Hepatocyte (in vitro differentiated cells): Measurements from ENCODE around the gene DIS3L. TPM values are rescaled to one million over a fixed set of nuclear protein-coding genes. Genes with fewer than 3 reads are reported as not detected.

ENCODE experiments used
- polyA plus RNA-seq: library from polyadenylated mRNA; unstranded; fragments of >200 nt; fragmentation: Nextera tagmentation; extraction: Ambion mirVana; gene quantifications from 2 replicates; pipeline ENCODE4 v1.2.1, GENCODE V29; 2016
- small RNA-seq: library from RNA; depleted of rRNA; stranded (forward); fragments of <200 nt; gene quantifications from one replicate; pipeline ENCODE3, GENCODE V24; 2014
- total RNA-seq: library from RNA; depleted of rRNA; stranded (reverse); fragments of >200 nt; gene quantifications from 2 replicates; pipeline ENCODE4 v1.2.3, GENCODE V29; 2014

DIS3L gene
- total and polyA plus RNA-seq, 2 experiments from 2014 or later: 18.6 to 34.4 TPM

Small RNA genes within 50 kb of the gene (small RNA-seq; reads per million reads assigned to genes)
- gene RF00019: not detected
- gene SCARNA14: 5.5 reads per million, percentile 93 among the genes with 10 or more reads in this experiment

Other genes with a start within 250 kb of the DIS3L start
- 0.07 and 0.12 TPM in 2 replicates for gene MEGF11, start 39.8 kb upstream of the DIS3L start, total RNA-seq
- 0.25 TPM in 1 of 2 replicates, not detected in the other for gene MEGF11, start 39.8 kb upstream of the DIS3L start, polyA plus RNA-seq
- 5.4 and 6.2 TPM in 2 replicates for gene TIPIN, start 63.1 kb downstream of the DIS3L start, total RNA-seq
- 6.4 and 7.2 TPM in 2 replicates for gene TIPIN, start 63.1 kb downstream of the DIS3L start, polyA plus RNA-seq
- gene MAP2K1, start 93.3 kb downstream of the DIS3L start, total RNA-seq: 20.1 and 23.7 TPM in 2 replicates
- gene MAP2K1, start 93.3 kb downstream of the DIS3L start, polyA plus RNA-seq: 37.6 and 46.3 TPM in 2 replicates
- 23.2 and 30.9 TPM in 2 replicates for gene SNAPC5, start 204.2 kb downstream of the DIS3L start, total RNA-seq
- 27.6 and 36.6 TPM in 2 replicates for gene SNAPC5, start 204.2 kb downstream of the DIS3L start, polyA plus RNA-seq
- 3,351 and 3,774 TPM in 2 replicates for gene RPL4, start 211.3 kb downstream of the DIS3L start, total RNA-seq
- gene RPL4, start 211.3 kb downstream of the DIS3L start, polyA plus RNA-seq: 698 and 758 TPM in 2 replicates
- gene ZWILCH, start 211.8 kb downstream of the DIS3L start, total RNA-seq: 10.8 and 17.8 TPM in 2 replicates
- gene ZWILCH, start 211.8 kb downstream of the DIS3L start, polyA plus RNA-seq: 9.8 and 10.3 TPM in 2 replicates